HG03520 (cell line): ENCODE measurements around the gene MIR17HG.
"Not testable (repeated sequence)": the region's sequence is repeated elsewhere in the genome, so short reads cannot be mapped to it uniquely, and the experiment has no call there.

Source experiments
- ATAC-seq: cut with Tn5 transposase; IDR thresholded peaks from one replicate; pipeline ENCODE4 v1.9.1; 2021; ENCODE audit warnings: mild to moderate bottlenecking, moderate library complexity; ENCODE audit not compliant: unreplicated experiment

Gene MIR17HG

GRCh38 chr13:91346850-91347201 is 661 bp upstream of the MIR17HG start:
- ATAC-seq: peak; percentile 23

DNA sequence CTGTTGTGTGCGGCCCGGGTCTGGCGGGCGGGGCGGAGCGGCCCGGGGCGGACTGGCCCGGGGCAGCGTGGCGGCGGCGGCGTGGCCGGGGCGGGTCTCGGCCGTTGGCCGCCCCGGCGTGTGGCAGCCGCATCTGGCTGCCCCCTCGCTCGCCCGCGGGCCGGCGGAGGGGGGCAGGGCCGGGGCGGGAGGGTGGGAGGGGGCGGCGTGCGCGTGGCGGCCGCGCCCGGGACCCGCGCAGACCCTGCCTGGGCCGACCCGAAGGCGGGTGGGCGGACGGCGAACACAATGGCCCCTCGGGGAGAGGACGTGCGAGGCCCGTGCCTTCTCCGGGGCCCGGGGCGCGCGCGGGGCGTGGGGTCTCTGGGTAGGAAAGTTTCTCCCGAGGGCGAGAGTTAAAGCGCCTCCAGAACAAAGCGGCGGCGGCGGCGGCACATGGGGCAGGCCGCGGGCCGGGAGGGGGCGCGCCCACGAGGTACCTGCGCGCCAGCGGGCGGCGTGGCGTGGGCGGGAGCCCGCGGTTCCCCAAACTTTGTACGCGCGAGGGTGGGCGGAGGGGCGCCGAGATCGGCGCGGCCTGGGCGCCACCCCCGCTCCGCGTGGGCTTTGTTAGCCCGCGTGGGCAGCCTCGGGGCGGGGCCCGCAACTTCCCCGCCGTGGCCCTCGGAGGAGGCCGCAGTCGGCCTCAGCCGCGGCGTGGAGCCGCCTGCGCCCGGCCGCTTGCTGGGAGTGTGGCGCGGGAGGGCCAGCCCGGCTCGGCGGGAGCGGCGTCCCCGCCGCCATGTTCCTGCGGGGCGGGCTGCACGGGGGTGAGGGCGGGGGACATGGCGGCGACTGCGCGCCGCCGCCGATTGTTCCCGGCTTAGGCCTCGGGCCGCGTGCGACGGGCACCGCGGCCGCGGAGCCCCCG is 764 bp downstream of the MIR17HG start:
- ATAC-seq: peak; percentile 32

DNA sequence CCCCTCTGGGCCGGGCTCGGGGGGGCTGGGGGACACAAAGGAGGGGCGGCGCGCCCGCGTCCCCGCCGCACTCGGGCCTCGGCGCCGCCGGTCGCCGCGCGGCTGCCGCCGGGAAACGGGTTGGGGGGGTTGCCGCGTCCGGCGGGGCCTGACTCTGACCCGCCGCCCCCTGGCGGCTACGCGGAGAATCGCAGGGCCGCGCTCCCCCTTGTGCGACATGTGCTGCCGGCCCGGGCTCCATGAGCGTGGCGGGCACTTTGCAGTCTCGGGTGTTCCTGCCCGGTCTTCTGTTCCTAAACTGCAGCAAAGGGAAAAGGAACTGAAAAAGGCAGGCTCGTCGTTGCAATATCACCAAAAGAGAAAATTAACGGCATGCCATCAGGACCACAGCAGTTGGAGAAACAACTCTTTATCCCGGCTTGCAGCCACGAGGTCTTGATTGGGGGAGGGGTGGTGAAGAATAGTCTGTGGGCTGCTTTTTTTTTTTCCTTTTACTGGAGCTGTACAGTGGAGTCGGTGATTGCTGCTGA is 1.5 kb downstream of the MIR17HG start:
- peak; percentile 47 for ATAC-seq

DNA sequence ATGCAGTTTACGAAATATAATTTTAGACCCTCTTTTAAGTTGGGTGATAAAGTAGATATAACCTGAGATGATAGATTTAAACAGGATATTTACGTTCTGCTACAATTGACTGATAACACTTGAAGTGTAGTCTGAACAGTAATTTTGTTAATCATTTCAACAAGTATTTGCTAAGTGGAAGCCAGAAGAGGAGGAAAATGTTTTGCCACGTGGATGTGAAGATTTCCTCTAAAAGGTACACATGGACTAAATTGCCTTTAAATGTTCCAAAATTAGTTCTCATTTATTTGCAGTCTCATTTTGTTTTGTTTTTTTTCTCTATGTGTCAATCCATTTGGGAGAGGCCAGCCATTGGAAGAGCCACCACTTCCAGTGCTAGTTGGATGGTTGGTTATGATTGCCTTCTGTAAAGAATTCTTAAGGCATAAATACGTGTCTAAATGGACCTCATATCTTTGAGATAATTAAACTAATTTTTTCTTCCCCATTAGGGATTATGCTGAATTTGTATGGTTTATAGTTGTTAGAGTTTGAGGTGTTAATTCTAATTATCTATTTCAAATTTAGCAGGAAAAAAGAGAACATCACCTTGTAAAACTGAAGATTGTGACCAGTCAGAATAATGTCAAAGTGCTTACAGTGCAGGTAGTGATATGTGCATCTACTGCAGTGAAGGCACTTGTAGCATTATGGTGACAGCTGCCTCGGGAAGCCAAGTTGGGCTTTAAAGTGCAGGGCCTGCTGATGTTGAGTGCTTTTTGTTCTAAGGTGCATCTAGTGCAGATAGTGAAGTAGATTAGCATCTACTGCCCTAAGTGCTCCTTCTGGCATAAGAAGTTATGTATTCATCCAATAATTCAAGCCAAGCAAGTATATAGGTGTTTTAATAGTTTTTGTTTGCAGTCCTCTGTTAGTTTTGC is 2.8 kb downstream of the MIR17HG start:
- ATAC-seq: no peak

DNA sequence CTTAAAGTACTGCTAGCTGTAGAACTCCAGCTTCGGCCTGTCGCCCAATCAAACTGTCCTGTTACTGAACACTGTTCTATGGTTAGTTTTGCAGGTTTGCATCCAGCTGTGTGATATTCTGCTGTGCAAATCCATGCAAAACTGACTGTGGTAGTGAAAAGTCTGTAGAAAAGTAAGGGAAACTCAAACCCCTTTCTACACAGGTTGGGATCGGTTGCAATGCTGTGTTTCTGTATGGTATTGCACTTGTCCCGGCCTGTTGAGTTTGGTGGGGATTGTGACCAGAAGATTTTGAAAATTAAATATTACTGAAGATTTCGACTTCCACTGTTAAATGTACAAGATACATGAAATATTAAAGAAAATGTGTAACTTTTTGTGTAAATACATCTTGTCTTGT is 3.6 kb downstream of the MIR17HG start:
- ATAC-seq: no peak

DNA sequence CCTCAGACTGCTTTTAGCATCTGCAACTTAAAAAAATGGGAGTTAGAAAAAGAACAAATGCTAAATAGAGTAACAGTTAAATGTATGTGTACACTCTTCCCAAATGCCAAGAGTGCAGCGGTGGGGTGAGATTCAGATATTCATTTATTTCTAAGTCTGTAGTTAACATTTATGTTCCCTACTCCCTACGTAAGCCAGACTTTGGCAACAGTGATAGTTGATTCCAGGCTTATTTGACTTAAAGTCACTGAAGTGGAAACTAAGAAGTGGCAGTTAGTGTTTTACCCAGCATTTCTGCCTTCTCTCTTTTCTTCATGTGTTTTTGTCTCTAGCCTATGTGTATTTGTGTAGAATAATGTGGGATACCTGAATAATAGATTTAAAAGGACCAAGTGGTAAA is 4.5 kb downstream of the MIR17HG start:
- ATAC-seq: no peak

GRCh38 chr13:91352891-91353290 is 5.4 kb downstream of the MIR17HG start:
- not testable (repeated sequence) for ATAC-seq

GRCh38 chr13:91353494-91353893 is 6.0 kb downstream of the MIR17HG start:
- ATAC-seq: no peak

DNA sequence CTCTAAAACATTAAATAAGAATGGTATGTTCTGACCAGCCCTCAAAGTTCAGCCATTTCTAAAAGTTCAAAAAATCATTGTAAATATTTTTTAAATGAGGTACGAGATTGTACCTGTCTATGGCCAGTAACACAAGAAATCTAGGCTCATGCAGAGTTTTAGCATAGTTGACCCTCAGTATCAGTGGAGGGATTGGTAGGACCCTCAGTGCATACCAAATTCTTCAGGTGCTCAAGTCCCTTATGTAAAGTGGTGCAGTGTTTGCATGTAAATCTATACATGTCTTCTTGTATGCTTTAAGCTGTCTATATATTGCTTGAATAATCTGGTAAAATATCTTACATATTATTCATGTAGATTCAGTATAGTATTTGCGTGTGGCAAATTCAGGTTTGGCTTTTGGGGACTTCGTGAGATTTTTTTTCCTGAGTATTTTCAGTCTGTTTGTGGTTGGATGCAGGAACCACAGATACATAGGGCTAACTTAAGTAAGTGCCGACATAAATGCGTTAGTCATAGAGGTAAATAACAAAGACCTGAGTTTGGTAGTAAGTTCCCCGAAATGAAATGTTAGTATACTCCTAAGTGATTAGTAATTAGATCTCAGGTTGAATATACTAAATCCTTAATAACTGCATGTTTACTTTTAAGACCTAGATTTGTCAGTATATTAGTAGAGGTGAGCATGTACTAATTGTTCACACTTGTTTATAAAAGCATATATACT is 7.8 kb downstream of the MIR17HG start:
- no peak for ATAC-seq

DNA sequence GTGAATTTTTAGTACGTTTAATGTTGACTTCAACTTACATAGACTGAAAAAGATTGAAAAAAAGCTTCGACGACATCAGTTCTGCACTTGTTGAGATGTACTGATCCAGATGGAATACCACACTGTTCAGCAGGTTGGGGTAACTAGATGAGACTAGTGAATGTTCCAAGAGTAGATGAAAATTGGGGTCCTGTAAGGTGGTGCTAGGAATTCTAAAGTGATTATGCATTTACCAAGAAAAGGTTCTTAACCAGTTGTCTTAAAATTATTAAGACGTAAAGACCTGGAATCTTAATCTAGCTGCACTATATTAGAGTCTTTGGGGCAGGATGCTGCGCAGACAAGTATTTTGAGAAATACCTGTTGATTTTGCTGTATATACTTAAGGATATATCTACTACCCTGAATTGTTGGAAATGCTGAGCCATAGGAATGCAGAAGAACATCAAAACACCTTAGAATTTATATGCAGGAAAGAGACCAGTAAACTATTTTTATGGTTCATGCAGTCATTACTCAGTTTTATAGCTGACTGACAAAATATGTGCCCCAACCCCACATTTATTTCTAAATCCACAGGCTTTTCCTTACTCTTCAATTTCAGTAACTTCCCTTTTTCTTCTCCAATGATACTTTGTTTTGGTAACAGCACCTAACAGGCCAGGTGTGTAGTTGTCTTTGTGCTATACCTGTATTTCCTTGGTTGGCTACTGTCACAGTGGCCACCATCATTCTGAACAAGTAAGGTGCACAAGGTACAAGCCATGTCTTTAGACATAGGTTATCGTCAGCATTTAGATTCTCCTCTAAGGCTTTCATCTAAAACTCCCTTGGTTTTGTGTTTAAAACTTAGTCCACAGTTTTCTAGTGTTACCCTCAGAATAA is 8.6 kb downstream of the MIR17HG start:
- ATAC-seq: no peak

DNA sequence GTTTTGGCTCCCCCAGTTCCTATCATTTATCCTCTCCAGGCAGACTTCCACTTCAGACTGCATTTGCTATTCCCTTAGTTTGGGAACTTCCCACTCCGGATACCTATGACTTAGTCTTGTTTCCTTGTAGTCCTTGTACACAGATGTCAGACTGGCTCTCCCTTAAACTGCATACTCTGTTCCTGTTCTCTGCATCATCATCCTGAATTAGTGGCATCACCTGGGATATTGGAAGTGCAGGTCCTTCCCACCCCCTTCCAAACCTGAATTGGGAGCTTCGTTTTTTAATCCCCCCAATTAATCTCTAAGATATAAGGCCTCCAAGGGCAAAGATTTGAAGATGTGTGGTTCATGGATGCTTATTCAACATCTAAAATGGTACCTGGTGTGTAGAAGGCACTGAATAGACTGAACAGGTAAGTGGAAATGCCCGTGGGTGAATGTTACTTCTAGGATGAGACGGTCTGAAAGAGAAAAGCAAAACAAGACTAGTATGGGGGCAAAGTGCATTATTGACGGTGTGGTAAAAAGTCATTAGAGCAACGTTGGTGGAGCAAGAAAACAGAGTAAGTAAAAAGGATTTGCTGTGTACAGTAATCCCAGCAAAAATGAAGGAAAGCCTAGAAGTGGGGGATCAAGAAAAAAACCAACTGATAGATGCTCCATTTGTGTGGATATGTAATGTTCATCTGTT is 9.6 kb downstream of the MIR17HG start:
- ATAC-seq: no peak

GRCh38 chr13:91357613-91358386 is 10.3 kb downstream of the MIR17HG start:
- no peak for ATAC-seq

GRCh38 chr13:91358387-91358782 is 10.9 kb downstream of the MIR17HG start:
- no peak for ATAC-seq

GRCh38 chr13:91359111-91359510 is 11.6 kb downstream of the MIR17HG start:
- ATAC-seq: no peak

GRCh38 chr13:91359631-91360030 is 12.1 kb downstream of the MIR17HG start:
- no peak for ATAC-seq

DNA sequence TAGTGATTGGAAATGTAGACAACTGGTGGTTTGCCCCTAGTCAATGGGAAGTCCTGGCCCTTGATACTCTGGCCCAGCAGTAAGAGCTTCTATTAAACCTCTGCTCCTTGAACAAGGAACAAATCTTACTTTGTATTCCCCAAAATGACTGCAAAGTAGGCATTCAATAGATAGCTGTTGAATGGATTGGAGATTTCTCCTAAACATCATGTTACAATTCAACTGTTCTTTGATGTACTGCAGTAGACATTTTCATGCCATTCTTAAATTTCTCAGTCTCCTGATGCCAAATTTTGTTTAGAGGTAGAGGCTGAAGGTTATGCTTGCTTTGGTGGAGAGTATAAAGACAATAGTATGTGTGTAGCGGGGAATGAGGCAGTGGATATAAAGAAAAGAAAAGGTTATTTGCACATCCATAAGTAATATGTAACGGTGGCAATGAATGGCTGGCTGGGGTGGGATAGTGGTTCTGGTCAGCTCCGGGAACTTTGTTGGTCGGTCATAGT is 12.8 kb downstream of the MIR17HG start:
- no peak for ATAC-seq

GRCh38 chr13:91361755-91362271 is 14.3 kb downstream of the MIR17HG start:
- ATAC-seq: no peak

DNA sequence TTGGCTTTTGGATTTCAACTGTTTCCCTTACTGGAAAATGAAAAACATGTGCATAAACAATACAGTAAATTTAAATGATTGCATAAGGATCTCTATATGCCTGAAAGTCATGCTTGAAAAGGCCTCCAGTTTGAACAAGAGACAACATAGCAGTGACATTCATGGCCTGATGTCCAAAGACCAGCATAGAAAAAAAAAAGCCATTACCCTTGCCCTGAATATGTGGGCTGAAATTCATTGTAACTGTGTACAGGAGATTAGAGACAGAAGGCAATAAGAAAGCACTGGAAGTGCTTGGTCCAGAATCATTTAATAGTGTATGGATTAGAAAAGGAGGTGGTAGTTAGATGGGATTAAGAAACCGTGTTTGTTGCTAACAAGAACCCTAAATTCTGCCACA is 15.4 kb downstream of the MIR17HG start:
- ATAC-seq: no peak
